VCaP (cell line): ENCODE results near the gene GPR12.

Experiments
- H3K27ac ChIP-seq: fragments of 450-650 bp; 2 replicates; pipeline ENCODE4 v1.5.1; 2017
- CTCF ChIP-seq: fragments of 450-650 bp; conservative IDR thresholded peaks from 2 replicates; pipeline ENCODE4 v1.5.1; 2017; ENCODE audit warnings: mild to moderate bottlenecking, moderate library complexity

The GPR12 gene

GRCh38 chr13:26721251-26722121 lies 39.1 kb downstream of the GPR12 start:
- no peak overlapping the region for H3K27ac ChIP-seq
- peak; percentile 14; the same call in 1 of the 2 replicates for TF ChIP-seq CTCF

GRCh38 chr13:26719356-26719945 lies 41.1 kb downstream of the GPR12 start:
- peak; percentile 54 for TF ChIP-seq CTCF
- no peak overlapping the region for H3K27ac ChIP-seq

DNA sequence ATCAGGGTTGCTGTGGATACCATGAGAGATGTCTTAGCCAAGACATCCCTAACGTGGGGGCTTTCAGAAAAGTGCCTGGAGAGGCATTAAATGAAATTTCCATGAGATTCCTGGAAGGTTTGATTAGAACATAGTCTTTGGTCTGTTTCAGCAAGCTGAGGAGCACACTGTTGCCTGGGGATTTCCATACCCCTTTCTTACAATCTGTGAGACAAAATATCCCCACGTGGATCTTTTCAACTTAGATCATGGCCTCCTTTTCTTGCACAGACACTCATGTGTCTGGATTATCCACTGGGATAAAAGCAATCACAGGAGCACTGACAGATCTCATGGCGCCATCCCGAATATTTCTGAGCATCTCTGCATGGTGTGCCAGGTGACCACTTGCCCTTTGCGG lies 41.7 kb downstream of the GPR12 start:
- TF ChIP-seq CTCF, result no peak

DNA sequence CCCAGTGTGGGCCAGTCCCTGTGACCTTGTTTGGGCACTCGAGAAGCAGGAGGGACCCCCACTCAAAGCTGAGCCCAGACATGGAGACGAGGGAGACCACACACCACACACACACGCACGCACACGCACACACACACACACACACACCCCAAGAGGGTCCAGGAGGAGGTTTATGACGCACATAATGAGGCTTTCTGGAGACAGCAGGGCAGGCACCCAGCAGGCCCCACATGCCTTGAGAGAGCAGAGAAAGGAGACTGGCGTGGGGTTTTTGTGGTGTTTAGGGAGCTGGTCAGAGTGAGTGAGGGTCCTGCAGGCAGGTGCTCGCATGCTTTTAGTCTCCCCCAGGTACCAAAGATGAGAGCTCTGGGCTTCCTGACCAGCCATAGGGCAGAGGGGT lies 42.4 kb downstream of the GPR12 start:
- no peak for TF ChIP-seq CTCF

More for the DNA sequence above, 41.7 kb downstream of the GPR12 start:
- no peak overlapping the region for H3K27ac ChIP-seq

GRCh38 chr13:26716984-26717383 lies 43.6 kb downstream of the GPR12 start:
- no peak for TF ChIP-seq CTCF

More for the DNA sequence above, 42.4 kb downstream of the GPR12 start:
- H3K27ac ChIP-seq, result no peak overlapping the region

DNA sequence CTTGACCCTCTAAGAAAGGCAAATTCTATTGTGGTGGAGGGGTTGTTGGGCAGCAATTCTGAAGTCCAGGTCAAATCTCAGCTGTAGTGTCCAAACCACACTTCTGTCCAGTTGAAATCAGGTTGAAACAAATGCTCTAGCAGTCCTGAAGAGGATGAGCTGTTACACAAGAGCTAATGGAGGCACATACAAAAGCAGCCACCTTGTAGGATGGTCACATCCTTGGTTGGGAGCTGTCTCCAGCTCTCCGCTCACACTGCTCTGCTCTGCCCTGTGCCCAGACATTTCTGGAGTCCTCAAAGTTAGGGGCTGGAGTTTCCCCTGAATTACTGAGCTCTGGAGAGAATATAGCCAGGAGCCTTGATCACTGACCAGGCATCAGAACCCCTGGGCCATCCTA lies 47.2 kb downstream of the GPR12 start:
- TF ChIP-seq CTCF, result no peak

More at GRCh38 chr13:26716984-26717383, 43.6 kb downstream of the GPR12 start:
- H3K27ac ChIP-seq, result no peak overlapping the region

GRCh38 chr13:26711211-26711610 lies 49.4 kb downstream of the GPR12 start:
- no peak for TF ChIP-seq CTCF
- H3K27ac ChIP-seq, result no peak overlapping the region

More for the DNA sequence above, 47.2 kb downstream of the GPR12 start:
- H3K27ac ChIP-seq, result no peak overlapping the region
